ENCODE data around the gene CTDSPL.

DNA sequence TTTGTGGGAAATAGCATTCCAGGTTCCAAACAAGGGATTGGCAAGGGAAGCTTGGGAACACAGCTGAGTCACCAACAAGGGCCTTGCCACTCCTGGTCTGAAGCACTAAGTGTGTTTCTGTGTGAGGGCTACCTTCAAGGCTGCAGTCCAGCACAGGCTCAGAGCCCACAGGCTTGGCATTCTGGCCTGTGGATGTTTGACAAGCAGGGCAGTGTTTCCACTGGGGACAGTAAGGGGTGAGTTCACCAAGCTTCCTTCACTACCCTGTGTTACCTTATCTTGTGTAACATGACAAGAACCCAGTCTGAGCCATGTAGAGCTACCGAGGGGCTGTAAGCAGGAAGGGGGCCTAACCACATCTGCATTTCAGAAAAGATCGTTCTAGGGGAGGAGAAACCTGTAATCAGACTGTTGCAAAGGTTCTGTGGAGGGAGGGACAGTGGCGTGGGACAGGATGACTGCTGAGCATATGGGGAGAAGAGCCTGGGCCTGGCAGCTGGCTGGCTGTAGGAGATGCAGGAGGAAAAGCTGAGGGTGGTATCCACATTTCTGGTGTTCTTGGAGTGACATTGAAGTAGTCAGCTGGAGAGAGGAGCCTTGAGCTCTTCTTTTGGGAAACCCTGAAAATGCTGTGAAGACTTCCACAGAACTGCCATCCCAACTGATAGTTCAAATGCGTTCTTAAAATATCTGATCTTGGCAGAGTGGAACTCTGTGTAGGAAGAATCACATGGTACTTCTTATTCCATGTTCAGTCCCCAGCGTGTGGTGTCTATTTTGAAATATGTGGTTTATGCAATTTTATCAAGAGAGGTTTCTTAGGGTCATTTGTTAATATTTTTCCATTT lies 61.3 kb downstream of the CTDSPL start:
- TF ChIP-seq TBL1XR1 (IDR thresholded peaks at IDR 0.05; ENCODE audit: low read depth, low read length) (no peak), TARDBP (IDR thresholded peaks at IDR 0.05; ENCODE audit: borderline replicate concordance) (no peak), KDM1A (IDR thresholded peaks at IDR 0.05; ENCODE audit: borderline replicate concordance) (no peak), EZH2 (IDR thresholded peaks at IDR 0.05; ENCODE audit: borderline replicate concordance, control insufficient read depth, low read depth, low read length) (no peak), YBX1 (IDR thresholded peaks at IDR 0.05) (no peak), SRF (IDR thresholded peaks at IDR 0.05; ENCODE audit: low read depth in 2 of 2, low read length in 2 of 2) (no peak), CBFB (IDR thresholded peaks at IDR 0.05; ENCODE audit: low read depth) (no peak), BRCA1 (IDR thresholded peaks at IDR 0.05; ENCODE audit: low read depth, low read length) (no peak), EP300 (IDR thresholded peaks at IDR 0.05; ENCODE audit: borderline replicate concordance in 1 of 2, control insufficient read depth in 1 of 2, low read depth in 2 of 2, low read length in 2 of 2) (no peak)
- TF ChIP-seq, protein P1, sequence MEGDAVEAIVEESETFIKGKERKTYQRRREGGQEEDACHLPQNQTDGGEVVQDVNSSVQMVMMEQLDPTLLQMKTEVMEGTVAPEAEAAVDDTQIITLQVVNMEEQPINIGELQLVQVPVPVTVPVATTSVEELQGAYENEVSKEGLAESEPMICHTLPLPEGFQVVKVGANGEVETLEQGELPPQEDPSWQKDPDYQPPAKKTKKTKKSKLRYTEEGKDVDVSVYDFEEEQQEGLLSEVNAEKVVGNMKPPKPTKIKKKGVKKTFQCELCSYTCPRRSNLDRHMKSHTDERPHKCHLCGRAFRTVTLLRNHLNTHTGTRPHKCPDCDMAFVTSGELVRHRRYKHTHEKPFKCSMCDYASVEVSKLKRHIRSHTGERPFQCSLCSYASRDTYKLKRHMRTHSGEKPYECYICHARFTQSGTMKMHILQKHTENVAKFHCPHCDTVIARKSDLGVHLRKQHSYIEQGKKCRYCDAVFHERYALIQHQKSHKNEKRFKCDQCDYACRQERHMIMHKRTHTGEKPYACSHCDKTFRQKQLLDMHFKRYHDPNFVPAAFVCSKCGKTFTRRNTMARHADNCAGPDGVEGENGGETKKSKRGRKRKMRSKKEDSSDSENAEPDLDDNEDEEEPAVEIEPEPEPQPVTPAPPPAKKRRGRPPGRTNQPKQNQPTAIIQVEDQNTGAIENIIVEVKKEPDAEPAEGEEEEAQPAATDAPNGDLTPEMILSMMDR (IDR thresholded peaks at IDR 0.05 in 2 of 3, conservative IDR thresholded peaks at IDR 0.05 in 1 of 3; ENCODE audit: control insufficient read depth in 2 of 3, extremely low read depth in 1 of 3, insufficient read depth in 1 of 3, low read depth in 3 of 3, low read length in 3 of 3) = no peak
- TF ChIP-seq, protein P2, sequence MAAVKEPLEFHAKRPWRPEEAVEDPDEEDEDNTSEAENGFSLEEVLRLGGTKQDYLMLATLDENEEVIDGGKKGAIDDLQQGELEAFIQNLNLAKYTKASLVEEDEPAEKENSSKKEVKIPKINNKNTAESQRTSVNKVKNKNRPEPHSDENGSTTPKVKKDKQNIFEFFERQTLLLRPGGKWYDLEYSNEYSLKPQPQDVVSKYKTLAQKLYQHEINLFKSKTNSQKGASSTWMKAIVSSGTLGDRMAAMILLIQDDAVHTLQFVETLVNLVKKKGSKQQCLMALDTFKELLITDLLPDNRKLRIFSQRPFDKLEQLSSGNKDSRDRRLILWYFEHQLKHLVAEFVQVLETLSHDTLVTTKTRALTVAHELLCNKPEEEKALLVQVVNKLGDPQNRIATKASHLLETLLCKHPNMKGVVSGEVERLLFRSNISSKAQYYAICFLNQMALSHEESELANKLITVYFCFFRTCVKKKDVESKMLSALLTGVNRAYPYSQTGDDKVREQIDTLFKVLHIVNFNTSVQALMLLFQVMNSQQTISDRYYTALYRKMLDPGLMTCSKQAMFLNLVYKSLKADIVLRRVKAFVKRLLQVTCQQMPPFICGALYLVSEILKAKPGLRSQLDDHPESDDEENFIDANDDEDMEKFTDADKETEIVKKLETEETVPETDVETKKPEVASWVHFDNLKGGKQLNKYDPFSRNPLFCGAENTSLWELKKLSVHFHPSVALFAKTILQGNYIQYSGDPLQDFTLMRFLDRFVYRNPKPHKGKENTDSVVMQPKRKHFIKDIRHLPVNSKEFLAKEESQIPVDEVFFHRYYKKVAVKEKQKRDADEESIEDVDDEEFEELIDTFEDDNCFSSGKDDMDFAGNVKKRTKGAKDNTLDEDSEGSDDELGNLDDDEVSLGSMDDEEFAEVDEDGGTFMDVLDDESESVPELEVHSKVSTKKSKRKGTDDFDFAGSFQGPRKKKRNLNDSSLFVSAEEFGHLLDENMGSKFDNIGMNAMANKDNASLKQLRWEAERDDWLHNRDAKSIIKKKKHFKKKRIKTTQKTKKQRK (IDR thresholded peaks at IDR 0.05; ENCODE audit: low read depth, low read length) = no peak

Measured in GM12878 (cell line).